Mesenteric fat pad (tissue), 1 donor: ENCODE results near the gene DMXL1. TPM values are rescaled to one million over a fixed set of nuclear protein-coding genes. Genes with fewer than 3 reads are reported as not detected.
A peak's percentile ranks its signal among the peaks of the same experiment; 100 is the strongest.
"Not testable (repeated sequence)": the region's sequence is repeated elsewhere in the genome, so short reads cannot be mapped to it uniquely, and the experiment has no call there.

Experiments used
- DNase-seq: peaks from one replicate; pipeline ENCODE4 v3.0.0-alpha.2; 2020; ENCODE audit warnings: low spot score
- total RNA-seq: library from RNA; stranded (reverse); fragmentation: NEBNext Ultra II Directional; extraction: Animal tissue kit (Norgen Biotek cat#: 25700); gene quantifications from one replicate; pipeline ENCODE4 v1.2.1, GENCODE V29; 2021
- donor health status: DM: yes; HTN: yes; CAD: no.

DMXL1 gene
- total RNA-seq, 1 donor from 2014 or later = 57.0 TPM

DNA sequence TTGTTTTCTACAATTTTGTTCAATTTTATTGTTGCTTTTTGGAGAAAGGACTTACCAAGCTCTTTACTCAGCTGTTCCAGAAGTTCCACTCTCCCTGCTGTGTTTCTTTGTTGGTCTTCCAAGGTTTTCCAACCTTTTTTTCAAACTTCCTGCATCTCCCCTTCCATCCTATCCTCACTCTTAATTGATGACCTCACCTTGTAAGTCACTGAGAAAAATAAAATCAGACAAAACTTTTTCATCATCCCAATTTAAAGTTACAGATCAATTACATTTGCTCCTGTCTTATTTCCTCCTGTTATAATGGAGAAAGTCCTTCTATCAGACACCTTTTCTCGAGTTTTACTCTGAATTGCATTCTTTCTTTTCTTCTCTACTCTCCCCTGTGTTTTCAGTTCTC, 121.1 kb downstream of the DMXL1 start:
- DNase-seq = no peak

GRCh38 chr5:119200795-119201194, 129.9 kb downstream of the DMXL1 start:
- DNase-seq = no peak

GRCh38 chr5:119207105-119207504, 136.2 kb downstream of the DMXL1 start:
- DNase-seq = no peak

GRCh38 chr5:119212026-119212425, 141.1 kb downstream of the DMXL1 start:
- no peak for DNase-seq

GRCh38 chr5:119212676-119213075, 141.8 kb downstream of the DMXL1 start:
- DNase-seq = no peak

- DNase-seq = no peak
Observed at GRCh38 chr5:119217183-119217582, 146.3 kb downstream of the DMXL1 start.

GRCh38 chr5:119218830-119219782, 148.2 kb downstream of the DMXL1 start:
- DNase-seq = no peak

GRCh38 chr5:119220576-119221197, 149.8 kb downstream of the DMXL1 start:
- DNase-seq = no peak

DNA sequence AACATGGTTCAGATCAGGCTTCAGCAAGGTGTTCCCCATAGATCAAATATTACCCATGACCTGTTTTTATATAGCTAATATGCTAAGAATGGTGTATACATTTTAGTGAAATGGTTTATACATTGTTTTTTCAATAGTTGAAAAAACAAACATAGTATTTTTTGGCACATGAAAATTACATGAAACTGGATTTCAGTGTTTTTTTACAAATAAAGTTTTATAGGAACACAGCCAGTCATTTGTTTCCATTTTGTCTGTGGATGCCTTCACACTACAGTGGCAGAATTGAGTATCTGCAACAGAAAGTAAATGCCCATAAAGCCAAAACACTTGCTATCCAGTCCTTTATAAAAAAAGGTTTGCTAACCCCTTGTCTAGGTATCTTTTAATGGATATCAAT, 150.4 kb downstream of the DMXL1 start:
- no peak for DNase-seq

GRCh38 chr5:119229950-119230349, 159.1 kb downstream of the DMXL1 start:
- DNase-seq = no peak

DNA sequence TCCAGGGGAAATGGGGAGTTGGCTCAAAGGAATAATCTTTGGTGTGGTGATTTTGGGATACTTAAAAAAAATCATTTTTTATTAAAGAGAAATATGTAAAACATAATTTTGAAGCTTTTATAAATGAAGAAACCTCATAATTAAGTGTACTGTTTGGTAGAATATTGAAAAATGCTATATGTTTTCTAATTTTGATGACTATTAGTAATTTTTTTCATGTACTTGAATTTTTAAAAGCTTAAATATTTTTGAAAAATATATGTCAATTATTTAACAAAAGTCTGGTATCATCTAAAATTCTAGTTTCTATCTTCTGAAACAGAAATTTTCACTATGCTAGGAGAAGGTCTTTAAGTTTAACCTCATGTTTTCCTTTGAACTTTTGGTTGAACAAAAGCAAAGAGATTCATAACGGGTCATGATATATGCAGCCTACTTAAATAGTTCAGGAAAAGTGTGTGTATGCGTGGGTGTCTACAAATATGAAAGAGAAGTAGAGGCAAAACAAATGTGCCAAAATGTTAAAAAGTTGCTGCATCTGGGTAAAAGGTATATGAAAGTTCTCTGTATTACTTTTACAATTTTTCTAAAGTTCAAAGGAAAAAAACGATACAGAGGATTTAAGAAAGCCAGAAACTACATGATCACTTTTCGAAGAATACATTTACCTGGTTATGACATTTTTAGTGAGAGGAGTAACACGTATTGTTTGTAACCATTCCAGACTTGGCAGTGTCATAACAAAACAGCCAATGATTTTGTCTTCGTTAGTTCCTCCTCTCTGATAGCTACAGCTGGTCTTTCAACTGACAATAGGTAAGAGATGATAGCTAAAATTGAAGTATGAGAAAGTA, 167.6 kb downstream of the DMXL1 start:
- no peak for DNase-seq

GRCh38 chr5:119239119-119239417, 168.2 kb downstream of the DMXL1 start:
- DNase-seq = no peak

DNA sequence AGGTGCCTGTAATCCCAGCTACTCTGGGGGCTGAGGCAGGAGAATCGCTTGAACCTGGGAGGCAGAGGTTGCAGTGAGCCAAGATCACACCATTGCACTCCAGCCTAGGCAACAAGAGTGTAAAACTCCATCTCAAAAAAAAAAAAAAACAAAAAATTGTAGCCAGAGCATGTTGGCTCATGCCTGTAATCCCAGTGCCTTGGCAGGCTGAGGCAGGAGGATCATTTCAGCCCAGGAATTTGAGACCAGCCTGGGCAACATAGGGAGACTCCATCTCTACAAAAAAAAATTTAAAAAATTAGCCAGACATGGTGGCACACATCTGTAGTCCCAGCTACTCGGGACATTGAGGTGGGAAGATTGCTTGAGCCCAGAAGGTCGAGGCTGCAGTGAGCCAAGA, 168.9 kb downstream of the DMXL1 start:
- not testable (repeated sequence) for DNase-seq

- DNase-seq = no peak
Observed at GRCh38 chr5:119243888-119244287, 173.0 kb downstream of the DMXL1 start.

- no peak for DNase-seq
Observed at GRCh38 chr5:119250946-119251901, 180.3 kb downstream of the DMXL1 start.

GRCh38 chr5:119255571-119256356, 184.9 kb downstream of the DMXL1 start:
- no peak for DNase-seq

GRCh38 chr5:119257613-119258012, 186.7 kb downstream of the DMXL1 start:
- DNase-seq = no peak

DNA sequence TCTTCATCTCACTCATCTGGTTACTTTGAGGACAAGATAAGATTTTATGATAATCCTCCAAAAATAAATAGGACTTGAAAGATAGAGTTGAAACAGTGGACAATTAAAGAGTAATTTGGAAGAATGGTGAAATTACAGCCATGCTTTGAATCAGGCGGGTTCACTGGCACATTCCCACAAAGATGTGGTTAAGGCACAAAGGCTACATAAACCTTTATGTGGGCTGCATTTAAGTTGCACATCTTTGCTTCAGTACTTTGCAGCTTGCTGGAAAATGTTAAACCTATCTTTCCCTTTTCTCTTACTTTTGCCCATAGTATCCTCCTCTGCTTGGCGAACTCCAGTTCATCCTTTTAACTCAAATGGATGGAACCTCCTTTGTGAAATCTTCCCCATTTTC, 192.8 kb downstream of the DMXL1 start:
- no peak for DNase-seq

DNA sequence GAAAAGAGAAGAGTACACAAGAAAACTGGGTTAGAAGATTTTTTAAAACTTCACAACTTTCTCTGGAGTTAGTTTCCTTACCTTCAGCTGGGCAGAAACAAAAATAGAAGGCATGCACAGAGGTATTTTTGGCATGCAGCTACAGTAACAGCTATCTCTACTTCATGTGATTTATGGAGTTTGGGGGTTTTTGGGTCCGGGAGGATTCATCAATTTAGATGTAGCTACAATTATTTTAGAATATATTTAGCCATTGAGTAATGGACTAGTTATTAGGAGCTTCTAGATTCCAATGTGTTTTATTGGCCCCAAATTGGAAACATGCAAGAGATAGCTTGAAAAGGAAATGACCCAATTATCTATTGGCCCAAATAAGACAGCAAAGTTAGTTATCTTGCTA, 193.3 kb downstream of the DMXL1 start:
- no peak for DNase-seq

- DNase-seq = peak; percentile 95
Observed at GRCh38 chr5:119267958-119268386, 197.1 kb downstream of the DMXL1 start.
